Trophoblast cell (in vitro differentiated cells and primary cell): ENCODE data around the gene NLK.

Source experiments
- DNase-seq, 2 donors: peaks; one replicate each; pipeline ENCODE4 v3.0.0-alpha.2; 2016
- H2AFZ ChIP-seq: 2 replicates; pipeline ENCODE4 v1.6.1; 2013; ENCODE audit warnings: low read length, moderate library complexity, mild to moderate bottlenecking; ENCODE audit not compliant: insufficient read depth, poor library complexity
- H2AK5ac ChIP-seq: 2 replicates; pipeline ENCODE4 v1.6.1; 2013; ENCODE audit warnings: mild to moderate bottlenecking, low read length
- H2BK120ac ChIP-seq: 2 replicates; pipeline ENCODE4 v1.6.1; 2013; ENCODE audit warnings: low read length, mild to moderate bottlenecking, moderate library complexity; ENCODE audit not compliant: insufficient read depth, poor library complexity
- H2BK12ac ChIP-seq: 2 replicates; pipeline ENCODE4 v1.6.1; 2013; ENCODE audit warnings: mild to moderate bottlenecking, low read length, moderate library complexity
- H2BK5ac ChIP-seq: 2 replicates; pipeline ENCODE4 v1.6.1; 2013; ENCODE audit warnings: low read length, low read depth, moderate library complexity, mild to moderate bottlenecking; ENCODE audit not compliant: poor library complexity
- H3K14ac ChIP-seq: 2 replicates; pipeline ENCODE4 v1.6.1; 2013; ENCODE audit warnings: mild to moderate bottlenecking, low read length
- H3K18ac ChIP-seq: 2 replicates; pipeline ENCODE4 v1.6.1; 2013; ENCODE audit warnings: mild to moderate bottlenecking, low read length
- H3K23ac ChIP-seq: 2 replicates; pipeline ENCODE4 v1.6.1; 2013; ENCODE audit warnings: low read length
- H3K27ac ChIP-seq: 2 replicates; pipeline ENCODE4 v1.5.1; 2013; ENCODE audit warnings: low read depth, mild to moderate bottlenecking, inconsistent platforms, low read length, moderate library complexity
- H3K27me3 ChIP-seq: 2 replicates; pipeline ENCODE4 v1.6.1; 2013; ENCODE audit warnings: inconsistent platforms, mild to moderate bottlenecking, low read length, moderate library complexity; ENCODE audit not compliant: insufficient read depth
- H3K36me3 ChIP-seq, 2 experiments: 1 replicate in 1 of 2; 2 replicates in 1 of 2; pipeline ENCODE4 v1.6.1; 2013; ENCODE audit warnings: low read length in 2 of 2, mild to moderate bottlenecking in 2 of 2, moderate library complexity in 1 of 2; ENCODE audit not compliant: insufficient read depth in 2 of 2, control insufficient read depth in 1 of 2
- H3K4ac ChIP-seq: 2 replicates; pipeline ENCODE4 v1.6.1; 2013; ENCODE audit warnings: low read depth, mild to moderate bottlenecking, low read length, moderate library complexity
- H3K4me1 ChIP-seq, 2 experiments: 1 replicate in 1 of 2; 2 replicates in 1 of 2; pipeline ENCODE4 v1.6.1; 2013; ENCODE audit warnings: low read length in 2 of 2, mild to moderate bottlenecking in 2 of 2, moderate library complexity in 1 of 2; ENCODE audit not compliant: insufficient read depth in 2 of 2, control insufficient read depth in 1 of 2
- H3K4me2 ChIP-seq: 2 replicates; pipeline ENCODE4 v1.6.1; 2013; ENCODE audit warnings: inconsistent platforms, mild to moderate bottlenecking, low read length, moderate library complexity
- H3K4me3 ChIP-seq: 2 replicates; pipeline ENCODE4 v1.5.1; 2013; ENCODE audit warnings: mild to moderate bottlenecking, low read depth, low read length, inconsistent platforms
- H3K79me1 ChIP-seq: one replicate; pipeline ENCODE4 v1.6.1; 2013; ENCODE audit warnings: low read length
- H3K79me2 ChIP-seq: 2 replicates; pipeline ENCODE4 v1.6.1; 2013; ENCODE audit warnings: low read length, mild to moderate bottlenecking; ENCODE audit not compliant: control insufficient read depth, insufficient read depth, poor library complexity
- H3K9ac ChIP-seq: 2 replicates; pipeline ENCODE4 v1.6.1; 2013; ENCODE audit warnings: mild to moderate bottlenecking, low read length
- H3K9me3 ChIP-seq: 2 replicates; pipeline ENCODE4 v1.6.1; 2013; ENCODE audit warnings: low read depth, mild to moderate bottlenecking, control low read depth, inconsistent platforms, low read length; ENCODE audit not compliant: insufficient read depth
- H4K12ac ChIP-seq: 2 replicates; pipeline ENCODE4 v1.6.1; 2013; ENCODE audit warnings: low read depth, mild to moderate bottlenecking, low read length, moderate library complexity
- H4K8ac ChIP-seq: 2 replicates; pipeline ENCODE4 v1.6.1; 2013; ENCODE audit warnings: low read depth, mild to moderate bottlenecking, low read length, moderate library complexity
- H4K91ac ChIP-seq: one replicate; pipeline ENCODE4 v1.6.1; 2013; ENCODE audit warnings: low read depth, mild to moderate bottlenecking, low read length, moderate library complexity
- WGBS: extraction: QIAGEN DNeasy Blood & Tissue Kit; methylation state at CpG from one replicate; pipeline ENCODE4 v1.1.7; 2013; ENCODE audit warnings: missing lambda C conversion rate; ENCODE audit not compliant: insufficient read length, insufficient coverage; ENCODE audit errors: extremely low coverage; 5-methylcytosine and 5-hydroxymethylcytosine counted together

Gene NLK

DNA sequence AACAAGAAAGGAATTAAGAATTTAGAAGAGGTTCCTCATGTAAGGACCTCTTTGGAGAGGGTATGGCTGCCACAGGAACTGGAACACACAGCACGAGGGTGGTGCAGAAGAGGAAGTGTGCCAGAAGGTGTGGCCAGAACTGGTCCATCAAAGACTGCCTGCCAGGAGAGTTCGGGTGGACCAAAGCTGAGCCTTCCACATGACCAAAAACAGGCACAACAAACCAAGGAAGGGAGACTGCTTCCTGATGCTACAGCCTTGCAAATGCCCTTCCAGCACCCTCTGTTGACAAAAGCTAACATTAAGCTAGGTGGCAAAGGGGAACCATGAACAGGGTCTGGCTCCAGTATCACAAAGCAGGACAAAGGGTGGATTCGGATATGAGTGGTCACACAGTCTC, 150.8 kb downstream of the NLK start:
- Histone ChIP-seq H4K91ac (no peak overlapping the region), H3K18ac (no peak overlapping the region), H2BK120ac (no peak overlapping the region), H2BK5ac (no peak overlapping the region), H3K27ac (no peak overlapping the region), H2AK5ac (no peak overlapping the region), H2BK12ac (no peak overlapping the region), H3K27me3 (no peaks in the 10 kb centered on the region), H3K14ac (no peak overlapping the region), H4K8ac (no peak overlapping the region), H3K9ac (no peak overlapping the region), H3K9me3 (no peaks in the 10 kb centered on the region), H3K4me2 (no peak overlapping the region), H3K4me1 (peaks cover 0 to 2% of the 10 kb centered on the region in 2 experiments), H3K79me2 (no peaks in the 10 kb centered on the region), H3K23ac (no peak overlapping the region), H3K36me3 (peaks cover 10 to 12% of the 10 kb centered on the region in 2 experiments), H3K79me1 (no peaks in the 10 kb centered on the region), H3K4ac (no peak overlapping the region), H4K12ac (no peak overlapping the region), H2AFZ (no peak overlapping the region), H3K4me3 (no peak overlapping the region)
- DNase-seq = no peak
- no CpG with 5 or more reads among the region's 3 CpGs for WGBS

DNA sequence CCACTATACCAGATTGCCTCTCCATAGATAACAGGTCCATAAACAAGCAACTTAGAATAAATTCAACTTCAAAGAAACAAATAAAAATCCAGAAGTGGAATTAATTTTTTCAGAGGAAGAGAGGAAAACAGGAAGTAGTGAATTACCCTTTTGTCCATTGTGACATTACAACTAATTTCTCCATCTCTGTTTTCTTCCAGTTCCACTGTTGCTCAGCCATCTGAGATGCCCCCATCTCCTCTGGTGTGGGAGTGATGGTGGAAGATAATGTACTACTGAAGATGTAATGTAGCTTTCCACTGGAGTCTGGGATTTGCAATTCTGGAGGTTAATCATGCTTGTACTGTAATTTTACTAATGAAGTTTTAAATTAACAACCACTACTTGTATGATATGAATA, 151.9 kb downstream of the NLK start:
- H4K12ac ChIP-seq = no peak overlapping the region
- no peak overlapping the region for H3K27ac ChIP-seq
- no peak overlapping the region for H3K4ac ChIP-seq
- H3K36me3 ChIP-seq = peaks cover 10 to 12% of the 10 kb centered on the region in 2 experiments
- H2AFZ ChIP-seq = no peak overlapping the region
- H3K18ac ChIP-seq = no peak overlapping the region
- H4K91ac ChIP-seq = no peak overlapping the region
- H3K14ac ChIP-seq = no peak overlapping the region
- H2BK12ac ChIP-seq = no peak overlapping the region
- H3K27me3 ChIP-seq = no peaks in the 10 kb centered on the region
- no peak overlapping the region for H2BK5ac ChIP-seq
- H3K79me1 ChIP-seq = no peaks in the 10 kb centered on the region
- no peak overlapping the region for H3K4me2 ChIP-seq
- no peak overlapping the region for H2AK5ac ChIP-seq
- H3K79me2 ChIP-seq = no peaks in the 10 kb centered on the region
- H3K4me1 ChIP-seq = peaks cover 0 to 2% of the 10 kb centered on the region in 2 experiments
- no peak overlapping the region for H3K4me3 ChIP-seq
- no peaks in the 10 kb centered on the region for H3K9me3 ChIP-seq
- no peak overlapping the region for H2BK120ac ChIP-seq
- DNase-seq = no peak
- no peak overlapping the region for H3K23ac ChIP-seq
- H4K8ac ChIP-seq = no peak overlapping the region
- no peak overlapping the region for H3K9ac ChIP-seq

DNA sequence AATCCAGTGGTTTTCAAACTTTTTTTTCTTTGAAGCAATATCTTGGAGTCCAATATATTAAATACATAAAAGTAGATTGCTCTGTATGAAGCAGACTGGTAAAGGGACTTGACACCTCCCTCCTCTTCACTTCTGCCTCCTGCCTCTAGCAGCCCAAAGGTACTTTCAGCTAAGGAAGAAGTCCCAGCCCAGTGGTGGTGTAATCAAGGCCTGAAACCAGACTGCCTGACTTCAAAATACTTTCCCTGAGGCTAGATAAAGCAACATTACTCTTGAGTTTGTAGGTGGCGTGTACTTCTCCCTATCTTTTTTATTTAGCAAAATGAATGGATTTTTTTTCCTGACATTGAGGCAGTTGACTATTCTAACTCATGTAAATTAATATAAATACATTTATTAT, 154.2 kb downstream of the NLK start:
- Histone ChIP-seq H4K8ac (no peak overlapping the region), H3K36me3 (peaks cover 9 to 10% of the 10 kb centered on the region in 2 experiments), H3K27me3 (no peaks in the 10 kb centered on the region), H3K4me2 (no peak overlapping the region), H2BK12ac (no peak overlapping the region), H4K12ac (no peak overlapping the region), H3K9me3 (no peaks in the 10 kb centered on the region), H3K4ac (no peak overlapping the region), H3K79me1 (no peaks in the 10 kb centered on the region), H3K14ac (no peak overlapping the region), H2BK5ac (no peak overlapping the region), H3K4me1 (peaks cover 0 to 2% of the 10 kb centered on the region in 2 experiments), H3K9ac (no peak overlapping the region), H3K27ac (no peak overlapping the region), H2AK5ac (no peak overlapping the region), H3K18ac (no peak overlapping the region), H3K23ac (no peak overlapping the region), H3K79me2 (no peaks in the 10 kb centered on the region), H2AFZ (no peak overlapping the region), H3K4me3 (no peak overlapping the region), H2BK120ac (no peak overlapping the region), H4K91ac (no peak overlapping the region)
- WGBS = no CpG with 5 or more reads among the region's 1 CpG
- peak; percentile 55 to 74 for DNase-seq

DNA sequence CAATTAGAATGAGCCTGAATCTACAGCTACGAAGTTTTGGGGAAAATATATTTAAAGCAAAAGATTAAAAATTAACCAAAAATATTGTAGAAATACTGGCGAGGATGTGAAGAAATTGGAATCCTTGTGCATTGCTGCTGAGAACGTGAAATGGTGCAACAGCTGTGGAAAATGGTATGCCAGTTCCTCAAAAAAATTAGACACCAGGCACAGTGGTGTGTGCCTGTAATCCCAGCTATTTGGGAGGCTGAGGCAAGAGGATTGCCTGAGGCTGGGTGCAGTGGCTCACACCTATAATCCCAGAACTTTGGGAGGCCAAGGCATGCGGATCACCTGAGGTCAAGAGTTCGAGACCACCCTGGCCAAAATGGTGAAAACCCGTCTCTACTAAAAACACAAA, 156.6 kb downstream of the NLK start:
- no peak overlapping the region for H3K14ac ChIP-seq
- H2AFZ ChIP-seq = no peak overlapping the region
- H2BK12ac ChIP-seq = no peak overlapping the region
- H3K23ac ChIP-seq = no peak overlapping the region
- no peak overlapping the region for H2BK5ac ChIP-seq
- peak; percentile 52 to 68 for DNase-seq
- H3K27me3 ChIP-seq = no peaks in the 10 kb centered on the region
- H3K27ac ChIP-seq = no peak overlapping the region
- H4K91ac ChIP-seq = no peak overlapping the region
- H3K4me1 ChIP-seq = peaks cover 0 to 1% of the 10 kb centered on the region in 2 experiments
- no peak overlapping the region for H3K4me2 ChIP-seq
- H3K18ac ChIP-seq = no peak overlapping the region
- H3K79me2 ChIP-seq = no peaks in the 10 kb centered on the region
- no peak overlapping the region for H4K8ac ChIP-seq
- H3K4ac ChIP-seq = no peak overlapping the region
- no peak overlapping the region for H3K4me3 ChIP-seq
- WGBS = no CpG with 5 or more reads among the region's 6 CpGs
- peaks cover 1% of the 10 kb centered on the region for H3K79me1 ChIP-seq
- H3K9ac ChIP-seq = no peak overlapping the region
- H4K12ac ChIP-seq = no peak overlapping the region
- H3K9me3 ChIP-seq = no peaks in the 10 kb centered on the region
- H3K36me3 ChIP-seq = peaks cover 2 to 5% of the 10 kb centered on the region in 2 experiments
- H2BK120ac ChIP-seq = no peak overlapping the region
- H2AK5ac ChIP-seq = no peak overlapping the region
